HEK293 (cell line): ENCODE measurements around the gene KCTD18.

ENCODE experiments used
- CTCF ChIA-PET: fragments of 350-600 bp; formaldehyde crosslinking; extraction: SDS; loops from one replicate; lab custom pipeline; 2021; ENCODE audit warnings: antibody characterized with exemption; lab: Yijun Ruan, JAX
- POLR2A ChIA-PET: fragments of 300-600 bp; formaldehyde crosslinking; extraction: SDS; loops from one replicate; lab custom pipeline; 2020; ENCODE audit warnings: antibody characterized with exemption, inconsistent platforms; lab: Yijun Ruan, JAX
- H3K27ac ChIP-seq: fragments of 200-500 bp; sonication (Bioruptor generic); 2 replicates; pipeline ENCODE4 v1.5.1; 2014; ENCODE audit warnings: low read depth, low read length, control low read depth, inconsistent platforms; ENCODE audit errors: extremely low read depth
- H3K36me3 ChIP-seq, 2 experiments: fragments of 200-500 bp in 1 of 2; sonication (Bioruptor generic) in 1 of 2; 1 replicate in 1 of 2; 2 replicates in 1 of 2; pipeline ENCODE4 v1.5.1; 2014 to 2017; ENCODE audit warnings: inconsistent platforms in 2 of 2, low read length in 2 of 2; ENCODE audit not compliant: control insufficient read depth in 2 of 2, insufficient read depth in 1 of 2
- H3K4me1 ChIP-seq: fragments of 200-500 bp; sonication (Bioruptor generic); 2 replicates; pipeline ENCODE4 v1.5.1; 2014; ENCODE audit warnings: mild to moderate bottlenecking, low read length, inconsistent platforms; ENCODE audit not compliant: control insufficient read depth, insufficient read depth
- H3K4me3 ChIP-seq: 2 replicates; pipeline ENCODE4 v1.5.1; 2011; ENCODE audit warnings: low read depth, mild to moderate bottlenecking, control low read depth, low read length, moderate library complexity
- H3K9me3 ChIP-seq: fragments of 200-500 bp; sonication (Bioruptor generic); 2 replicates; pipeline ENCODE4 v1.5.1; 2014; ENCODE audit warnings: low read depth, low read length, inconsistent platforms; ENCODE audit not compliant: control insufficient read depth, insufficient read depth
- BCL11A ChIP-seq: fragments of 450-650 bp; formaldehyde crosslinking; IDR thresholded peaks from 2 replicates; pipeline ENCODE4 v1.5.1; 2016; ENCODE audit warnings: low read depth, missing biosample characterization, missing genetic modification characterization
- CTCF ChIP-seq: fragments of 450-650 bp; formaldehyde crosslinking; IDR thresholded peaks from 2 replicates; pipeline ENCODE4 v1.5.1; 2016; ENCODE audit warnings: missing biosample characterization, missing genetic modification characterization
- GFI1B ChIP-seq: fragments of 450-650 bp; formaldehyde crosslinking; IDR thresholded peaks from 2 replicates; pipeline ENCODE4 v1.5.1; 2016; ENCODE audit warnings: missing biosample characterization, missing genetic modification characterization
- HOXC10 ChIP-seq: sonication (generic); formaldehyde crosslinking; IDR thresholded peaks from 2 replicates; pipeline ENCODE4 v1.8.1; 2023; ENCODE audit warnings: mild to moderate bottlenecking, missing genetic modification reagents
- IKZF3 ChIP-seq: fragments of 450-650 bp; IDR thresholded peaks from 2 replicates; pipeline ENCODE4 v1.5.0; 2018; ENCODE audit warnings: missing biosample characterization, mild to moderate bottlenecking, missing genetic modification characterization, moderate library complexity
- KLF8 ChIP-seq: fragments of 450-650 bp; formaldehyde crosslinking; IDR thresholded peaks from 2 replicates; pipeline ENCODE4 v1.5.1; 2016; ENCODE audit warnings: missing biosample characterization, missing genetic modification characterization
- SALL2 ChIP-seq: fragments of 450-650 bp; formaldehyde crosslinking; IDR thresholded peaks from 2 replicates; pipeline ENCODE4 v1.5.0; 2017; ENCODE audit warnings: missing biosample characterization, mild to moderate bottlenecking, missing genetic modification characterization, borderline replicate concordance
- ZFP3 ChIP-seq: fragments of 450-650 bp; formaldehyde crosslinking; IDR thresholded peaks from 2 replicates; pipeline ENCODE4 v1.5.1; 2016; ENCODE audit warnings: low read depth, missing biosample characterization, missing genetic modification characterization
- ZIC2 ChIP-seq: fragments of 450-650 bp; formaldehyde crosslinking; IDR thresholded peaks from 2 replicates; pipeline ENCODE4 v1.5.1; 2016; ENCODE audit warnings: missing biosample characterization, missing genetic modification characterization
- ZNF10 ChIP-seq: fragments of 450-650 bp; formaldehyde crosslinking; IDR thresholded peaks from 2 replicates; pipeline ENCODE4 v1.5.1; 2017; ENCODE audit warnings: missing biosample characterization, missing genetic modification characterization
- ZNF341 ChIP-seq: fragments of 450-650 bp; formaldehyde crosslinking; IDR thresholded peaks from 2 replicates; pipeline ENCODE4; 2016; ENCODE audit warnings: low read depth, missing biosample characterization, missing genetic modification characterization
- ZNF366 ChIP-seq: fragments of 450-650 bp; formaldehyde crosslinking; conservative IDR thresholded peaks from 2 replicates; pipeline ENCODE4 v1.5.1; 2016; ENCODE audit warnings: missing biosample characterization, missing genetic modification characterization
- ZNF37A ChIP-seq: fragments of 450-650 bp; IDR thresholded peaks from 2 replicates; pipeline ENCODE4 v1.5.1; 2018; ENCODE audit warnings: missing biosample characterization, missing genetic modification characterization
- ZNF423 ChIP-seq: fragments of 450-650 bp; formaldehyde crosslinking; IDR thresholded peaks from 2 replicates; pipeline ENCODE4 v1.5.1; 2016; ENCODE audit warnings: missing biosample characterization, missing genetic modification characterization
- ZNF518A ChIP-seq: fragments of 450-650 bp; formaldehyde crosslinking; conservative IDR thresholded peaks from 2 replicates; pipeline ENCODE4 v1.5.1; 2016; ENCODE audit warnings: low read depth, missing biosample characterization, missing genetic modification characterization
- ZNF561 ChIP-seq: fragments of 450-650 bp; IDR thresholded peaks from 2 replicates; pipeline ENCODE4 v1.5.1; 2018; ENCODE audit warnings: missing biosample characterization, missing genetic modification characterization, borderline replicate concordance
- ZNF580 ChIP-seq: fragments of 450-650 bp; formaldehyde crosslinking; IDR thresholded peaks from 2 replicates; pipeline ENCODE4 v1.5.1; 2016; ENCODE audit warnings: missing biosample characterization, missing genetic modification characterization
- ZNF654 ChIP-seq: fragments of 450-650 bp; formaldehyde crosslinking; IDR thresholded peaks from 2 replicates; pipeline ENCODE4 v1.5.1; 2016; ENCODE audit warnings: low read depth, missing biosample characterization, missing genetic modification characterization
- ZNF677 ChIP-seq: fragments of 450-650 bp; IDR thresholded peaks from 2 replicates; pipeline ENCODE4 v1.5.0; 2018; ENCODE audit warnings: missing biosample characterization, mild to moderate bottlenecking, missing genetic modification characterization, moderate library complexity
- ZNF747 ChIP-seq: fragments of 450-650 bp; formaldehyde crosslinking; IDR thresholded peaks from 2 replicates; pipeline ENCODE4 v1.5.1; 2016; ENCODE audit warnings: missing biosample characterization, missing genetic modification characterization
- ZNF76 ChIP-seq: fragments of 450-650 bp; formaldehyde crosslinking; IDR thresholded peaks from 2 replicates; pipeline ENCODE4; 2016; ENCODE audit warnings: low read depth, missing biosample characterization, missing genetic modification characterization, borderline replicate concordance
- ZNF768 ChIP-seq: fragments of 450-650 bp; formaldehyde crosslinking; IDR thresholded peaks from 2 replicates; pipeline ENCODE4 v1.5.1; 2018; ENCODE audit warnings: missing biosample characterization, mild to moderate bottlenecking, missing genetic modification characterization
- ZSCAN30 ChIP-seq: fragments of 450-650 bp; IDR thresholded peaks from 2 replicates; pipeline ENCODE4 v1.5.1; 2018; ENCODE audit warnings: missing biosample characterization, mild to moderate bottlenecking, missing genetic modification characterization, moderate library complexity
- ZSCAN5A ChIP-seq: fragments of 450-650 bp; formaldehyde crosslinking; IDR thresholded peaks from 2 replicates; pipeline ENCODE4 v1.5.1; 2016; ENCODE audit warnings: missing biosample characterization, missing genetic modification characterization

Gene KCTD18

GRCh38 chr2:200471324-200471848, 38.5 kb downstream of the KCTD18 start:
- ChIA-PET CTCF (interaction anchor here (0.6 to 1.4 kb wide), 10 partner anchors 10 to 491 kb away, joined by 3 to 6 read pairs (median 4); no protein-coding TSS in a partner anchor), POLR2A (no interaction called here)
- no peak overlapping the region for H3K27ac ChIP-seq
- TF ChIP-seq ZNF654 (tag by site-specific recombination) (peak; percentile 64), ZNF561 (tag by site-specific recombination) (no peak), BCL11A (tag by site-specific recombination) (no peak), SALL2 (no peak), CTCF (tag by site-specific recombination) (peak; percentile 43), ZSCAN30 (tag by site-specific recombination) (no peak), ZNF677 (tag by site-specific recombination) (no peak), ZIC2 (tag by site-specific recombination) (no peak), ZSCAN5A (tag by site-specific recombination) (no peak), KLF8 (tag by site-specific recombination) (no peak), ZNF10 (tag by site-specific recombination) (0 out of 2 replicates have a peak, but pooled peaks have one; percentile 18)
- no peaks in the 10 kb centered on the region for H3K9me3 ChIP-seq
- peaks cover 0 to 62% of the 10 kb centered on the region in 2 experiments; a peak in 2 of 3 replicates for H3K36me3 ChIP-seq
- H3K4me1 ChIP-seq = no peaks in the 10 kb centered on the region
- H3K4me3 ChIP-seq = no peak overlapping the region

- ChIA-PET POLR2A (interaction anchor here (0.5 kb wide), 1 partner anchor 428 kb away, joined by 5 read pairs; no protein-coding TSS in a partner anchor), CTCF (interaction anchor here (0.8 to 1.0 kb wide), 3 partner anchors 11 to 497 kb away, joined by 3 to 5 read pairs (median 3); no protein-coding TSS in a partner anchor)
- no peaks in the 10 kb centered on the region for H3K9me3 ChIP-seq
- H3K36me3 ChIP-seq = peaks cover 0 to 59% of the 10 kb centered on the region in 2 experiments; a peak in 2 of 3 replicates
- no peak overlapping the region for H3K27ac ChIP-seq
- H3K4me3 ChIP-seq = no peak overlapping the region
- no peaks in the 10 kb centered on the region for H3K4me1 ChIP-seq
- TF ChIP-seq ZNF768 (tag by site-specific recombination) (no peak), ZNF37A (tag by site-specific recombination) (no peak), ZFP3 (tag by site-specific recombination) (no peak), ZNF366 (tag by site-specific recombination) (no peak), ZNF580 (tag by site-specific recombination) (no peak), ZNF677 (tag by site-specific recombination) (no peak), GFI1B (tag by site-specific recombination) (no peak), ZNF561 (tag by site-specific recombination) (no peak), ZNF341 (tag by site-specific recombination) (no peak), HOXC10 (no peak), ZNF747 (tag by site-specific recombination) (no peak), ZNF76 (tag by site-specific recombination) (no peak), ZNF423 (tag by site-specific recombination) (no peak), IKZF3 (tag by site-specific recombination) (no peak), ZNF518A (tag by site-specific recombination) (no peak)
Measured at GRCh38 chr2:200470230-200470629, 39.6 kb downstream of the KCTD18 start.
